Heart left ventricle (tissue), 13 donors: Measurements from ENCODE around the gene BAIAP2L2.

Source experiments
- CTCF ChIP-seq, 12 donors: fragments of 200-600 bp; sonication (generic) in 4 of 12; IDR thresholded peaks; one replicate each; pipeline versions ENCODE4 v1.5.0 to v1.8.0; 2018 to 2022; ENCODE audit warnings: antibody characterized with exemption in 12 of 12, mild to moderate bottlenecking in 5 of 12
- POLR2A ChIP-seq, 2 donors: fragments of 450-650 bp; IDR thresholded peaks; one replicate each; pipeline ENCODE4 v1.6.1; 2017; ENCODE audit warnings: antibody characterized with exemption in 2 of 2, mild to moderate bottlenecking in 2 of 2, moderate library complexity in 2 of 2
- donor health status: ischemic (EF 13 %, LVEDD 7.1; RV severe dilation, severe dysfunction).
- donor health status: DM: no; HTN: yes; CAD: no.
- donor health status: DM: no; HTN: no; CAD: no.
- donor health status: ischemic (EF 25% LVEDD 6.9; RV normal size, moderate dysfunction).
- donor health status: ischemic (EF 25% LVEDD 5.7; RV mildly dilated, moderate dysfunction).
- donor health status: ischemic (EF 35%, LVEDD 5.7; RV mildly dilated, moderate dysfunction).
- donor health status: nonischemic (EF 11% LVEDD 7.7; RV severe dilation, severe dysfunction).
- donor health status: DM: yes; HTN: yes; CAD: no.
- donor health status: PGD.
- donor health status: ischemic (EF 29% LVEDD 5.4; RV normal size, mild dysfunction).
- donor health status: nonischemic (EF 23%, LVEDD 6.1; RV moderate dilation, normal function).

- TF ChIP-seq POLR2A (IDR thresholded peaks at IDR 0.05) (no peak), CTCF (IDR thresholded peaks at IDR 0.05) (no peak)
Observed at GRCh38 chr22:38075961-38076360, 34.5 kb downstream of the BAIAP2L2 start.
